ACC112 (cell line): ENCODE results near the gene CADPS.

Experiments
- H2AFZ ChIP-seq: fragments of 200-600 bp; sonication (generic); one replicate; pipeline ENCODE4 v1.6.0; 2017; ENCODE audit warnings: antibody characterized with exemption, low read length; ENCODE audit not compliant: unreplicated experiment
- H3K27ac ChIP-seq: fragments of 200-600 bp; sonication (generic); 2 replicates; pipeline ENCODE4 v1.5.1; 2014; ENCODE audit warnings: low read depth, mild to moderate bottlenecking, antibody characterized with exemption, low read length, moderate library complexity
- H3K27me3 ChIP-seq: fragments of 200-600 bp; sonication (generic); 2 replicates; pipeline ENCODE4 v1.6.1; 2014; ENCODE audit warnings: mild to moderate bottlenecking, antibody characterized with exemption, low read length, moderate library complexity, mixed read lengths; ENCODE audit not compliant: insufficient read depth
- H3K36me3 ChIP-seq: fragments of 200-600 bp; sonication (generic); 2 replicates; pipeline ENCODE4 v1.6.1; 2016; ENCODE audit warnings: mild to moderate bottlenecking, antibody characterized with exemption, low read length, moderate library complexity, mixed read lengths; ENCODE audit not compliant: insufficient read depth
- H3K4me1 ChIP-seq: fragments of 200-600 bp; sonication (generic); one replicate; pipeline ENCODE4 v1.6.1; 2016; ENCODE audit warnings: low read length, mixed read lengths; ENCODE audit not compliant: insufficient read depth, unreplicated experiment, control insufficient read depth
- H3K4me3 ChIP-seq: fragments of 200-600 bp; sonication (generic); 2 replicates; pipeline ENCODE4 v1.5.1; 2014; ENCODE audit warnings: mild to moderate bottlenecking, low read depth, low read length
- H3K79me2 ChIP-seq: fragments of 200-600 bp; sonication (generic); one replicate; pipeline ENCODE4 v1.6.0; 2016; ENCODE audit warnings: low read length; ENCODE audit not compliant: control insufficient read depth, unreplicated experiment, insufficient read depth

The CADPS gene

GRCh38 chr3:62376906-62377877 lies 498.0 kb downstream of the CADPS start:
- Histone ChIP-seq H3K27ac (no peak overlapping the region), H3K4me1 (peaks cover 10% of the 10 kb centered on the region), H3K27me3 (peaks cover 100% of the 10 kb centered on the region), H3K79me2 (no peaks in the 10 kb centered on the region), H2AFZ (no peak overlapping the region), H3K36me3 (no peaks in the 10 kb centered on the region), H3K4me3 (no peak overlapping the region)

- H2AFZ ChIP-seq, result no peak overlapping the region
- H3K27ac ChIP-seq, result no peak overlapping the region
- H3K79me2 ChIP-seq, result no peaks in the 10 kb centered on the region
- peaks cover 100% of the 10 kb centered on the region for H3K27me3 ChIP-seq
- H3K4me1 ChIP-seq, result peaks cover 10% of the 10 kb centered on the region
- no peaks in the 10 kb centered on the region for H3K36me3 ChIP-seq
- H3K4me3 ChIP-seq, result no peak overlapping the region
Measured at GRCh38 chr3:62376454-62376720, 498.8 kb downstream of the CADPS start.

- peaks cover 10% of the 10 kb centered on the region for H3K4me1 ChIP-seq
- no peaks in the 10 kb centered on the region for H3K79me2 ChIP-seq
- H2AFZ ChIP-seq, result no peak overlapping the region
- no peaks in the 10 kb centered on the region for H3K36me3 ChIP-seq
- peaks cover 100% of the 10 kb centered on the region for H3K27me3 ChIP-seq
- no peak overlapping the region for H3K4me3 ChIP-seq
- no peak overlapping the region for H3K27ac ChIP-seq
Measured at GRCh38 chr3:62375655-62376453, 499.4 kb downstream of the CADPS start.

GRCh38 chr3:62374341-62375218 lies 500.6 kb downstream of the CADPS start:
- H3K36me3 ChIP-seq, result no peaks in the 10 kb centered on the region
- H3K4me1 ChIP-seq, result peaks cover 10% of the 10 kb centered on the region
- H3K79me2 ChIP-seq, result no peaks in the 10 kb centered on the region
- no peak overlapping the region for H3K27ac ChIP-seq
- no peak overlapping the region for H2AFZ ChIP-seq
- peak overlapping the region; percentile 73 for H3K4me3 ChIP-seq
- H3K27me3 ChIP-seq, result peaks cover 100% of the 10 kb centered on the region

GRCh38 chr3:62373714-62374333 lies 501.4 kb downstream of the CADPS start:
- no peak overlapping the region for H2AFZ ChIP-seq
- H3K27me3 ChIP-seq, result peaks cover 100% of the 10 kb centered on the region
- H3K4me3 ChIP-seq, result peak overlapping the region; percentile 73
- no peaks in the 10 kb centered on the region for H3K79me2 ChIP-seq
- H3K27ac ChIP-seq, result no peak overlapping the region
- H3K36me3 ChIP-seq, result no peaks in the 10 kb centered on the region
- H3K4me1 ChIP-seq, result peaks cover 10% of the 10 kb centered on the region

GRCh38 chr3:62373215-62373614 lies 502.0 kb downstream of the CADPS start, which contains the start of gene FEZF2:
TSS of gene FEZF2 (minus strand) at chr3:62373550. CDS start at chr3:62372868, 682 bp downstream.
- Histone ChIP-seq H2AFZ (no peak within 1 kb of the TSS), H3K4me1 (peaks cover 10% of the 10 kb centered on the region), H3K27me3 (peaks cover 100% of the 10 kb centered on the region), H3K36me3 (no peaks in the 10 kb centered on the region), H3K79me2 (no peaks in the 10 kb centered on the region), H3K27ac (no peak within 1 kb of the TSS), H3K4me3 (peak within 1 kb of the TSS; percentile 73)

GRCh38 chr3:62372621-62373041 lies 502.6 kb downstream of the CADPS start:
- Histone ChIP-seq H3K27me3 (peaks cover 100% of the 10 kb centered on the region), H3K27ac (no peak overlapping the region), H3K4me3 (no peak overlapping the region), H2AFZ (no peak overlapping the region), H3K79me2 (no peaks in the 10 kb centered on the region), H3K4me1 (peaks cover 10% of the 10 kb centered on the region), H3K36me3 (no peaks in the 10 kb centered on the region)

GRCh38 chr3:62371720-62372591 lies 503.3 kb downstream of the CADPS start:
- Histone ChIP-seq H2AFZ (no peak overlapping the region), H3K79me2 (no peaks in the 10 kb centered on the region), H3K4me3 (no peak overlapping the region), H3K36me3 (no peaks in the 10 kb centered on the region), H3K27ac (no peak overlapping the region), H3K27me3 (peaks cover 100% of the 10 kb centered on the region), H3K4me1 (peaks cover 10% of the 10 kb centered on the region)

- Histone ChIP-seq H3K4me3 (no peak overlapping the region), H3K79me2 (no peaks in the 10 kb centered on the region), H3K4me1 (peaks cover 10% of the 10 kb centered on the region), H2AFZ (no peak overlapping the region), H3K27me3 (peaks cover 100% of the 10 kb centered on the region), H3K27ac (no peak overlapping the region), H3K36me3 (no peaks in the 10 kb centered on the region)
Measured at GRCh38 chr3:62370858-62371719, 504.1 kb downstream of the CADPS start.
